Measurements from ENCODE around the gene SAMD4A.

Gene SAMD4A

GRCh38 chr14:54803396-54803795, 236.5 kb downstream of the SAMD4A start:
- TF ChIP-seq, protein P1, sequence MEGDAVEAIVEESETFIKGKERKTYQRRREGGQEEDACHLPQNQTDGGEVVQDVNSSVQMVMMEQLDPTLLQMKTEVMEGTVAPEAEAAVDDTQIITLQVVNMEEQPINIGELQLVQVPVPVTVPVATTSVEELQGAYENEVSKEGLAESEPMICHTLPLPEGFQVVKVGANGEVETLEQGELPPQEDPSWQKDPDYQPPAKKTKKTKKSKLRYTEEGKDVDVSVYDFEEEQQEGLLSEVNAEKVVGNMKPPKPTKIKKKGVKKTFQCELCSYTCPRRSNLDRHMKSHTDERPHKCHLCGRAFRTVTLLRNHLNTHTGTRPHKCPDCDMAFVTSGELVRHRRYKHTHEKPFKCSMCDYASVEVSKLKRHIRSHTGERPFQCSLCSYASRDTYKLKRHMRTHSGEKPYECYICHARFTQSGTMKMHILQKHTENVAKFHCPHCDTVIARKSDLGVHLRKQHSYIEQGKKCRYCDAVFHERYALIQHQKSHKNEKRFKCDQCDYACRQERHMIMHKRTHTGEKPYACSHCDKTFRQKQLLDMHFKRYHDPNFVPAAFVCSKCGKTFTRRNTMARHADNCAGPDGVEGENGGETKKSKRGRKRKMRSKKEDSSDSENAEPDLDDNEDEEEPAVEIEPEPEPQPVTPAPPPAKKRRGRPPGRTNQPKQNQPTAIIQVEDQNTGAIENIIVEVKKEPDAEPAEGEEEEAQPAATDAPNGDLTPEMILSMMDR (IDR thresholded peaks at IDR 0.05; ENCODE audit: insufficient read depth, low read length, poor library complexity, severe bottlenecking) = no peak
- Histone ChIP-seq H3K36me3 (ENCODE audit: control insufficient read depth, insufficient read depth, low read length) (no peaks in the 10 kb centered on the region), H3K27me3 (replicated peaks; ENCODE audit: control insufficient read depth, insufficient read depth, low read length) (no peaks in the 10 kb centered on the region; the same call in 1 of the 2 replicates), H3K4me3 (replicated peaks; ENCODE audit: low read depth, low read length) (no peak overlapping the region)
- no peak for DNase-seq (ENCODE audit: extremely low read depth, insufficient read length)

- Histone ChIP-seq H3K4me3 (replicated peaks; ENCODE audit: low read depth, low read length) (no peak overlapping the region), H3K27me3 (replicated peaks; ENCODE audit: control insufficient read depth, insufficient read depth, low read length) (no peaks in the 10 kb centered on the region; the same call in 1 of the 2 replicates), H3K36me3 (ENCODE audit: control insufficient read depth, insufficient read depth, low read length) (no peaks in the 10 kb centered on the region)
- no peak for DNase-seq (ENCODE audit: extremely low read depth, insufficient read length)
- TF ChIP-seq, protein P1 (IDR thresholded peaks at IDR 0.05; ENCODE audit: insufficient read depth, low read length, poor library complexity, severe bottlenecking) = no peak
Measured at GRCh38 chr14:54803926-54804537, 237.1 kb downstream of the SAMD4A start.

DNA sequence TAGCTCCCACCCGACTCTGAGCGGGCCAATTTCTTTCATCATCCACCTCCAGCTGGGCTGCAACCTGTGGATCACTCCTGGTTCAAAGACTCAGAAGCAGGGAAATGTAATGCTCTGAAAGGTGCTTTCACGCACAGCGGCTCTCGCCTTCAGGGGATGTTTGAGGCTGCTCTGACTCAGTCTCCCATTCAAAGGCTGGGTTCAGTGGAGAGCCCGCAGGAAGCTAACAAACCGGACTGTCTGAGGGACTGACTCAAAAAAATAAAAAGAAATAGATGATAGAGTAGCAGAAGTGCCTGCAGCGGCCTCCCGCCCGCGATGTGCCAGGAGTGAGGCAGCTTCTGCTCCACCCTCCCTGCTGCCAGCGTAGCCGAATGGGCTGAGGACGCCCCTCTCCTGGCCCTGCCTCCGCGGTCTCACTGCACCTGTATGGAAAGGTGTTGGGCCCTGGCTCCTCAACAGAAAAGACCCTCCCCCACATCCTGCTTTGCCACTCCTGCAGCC, 237.7 kb downstream of the SAMD4A start:
- no peak overlapping the region for H3K4me3 ChIP-seq (replicated peaks; ENCODE audit: low read depth, low read length)
- TF ChIP-seq, protein P1 (IDR thresholded peaks at IDR 0.05; ENCODE audit: insufficient read depth, low read length, poor library complexity, severe bottlenecking) = no peak
- DNase-seq (ENCODE audit: extremely low read depth, insufficient read length) = no peak
- no peaks in the 10 kb centered on the region for H3K36me3 ChIP-seq (ENCODE audit: control insufficient read depth, insufficient read depth, low read length)
- H3K27me3 ChIP-seq (replicated peaks; ENCODE audit: control insufficient read depth, insufficient read depth, low read length) = no peaks in the 10 kb centered on the region; the same call in 1 of the 2 replicates

GRCh38 chr14:54805070-54805444, 238.1 kb downstream of the SAMD4A start:
- H3K27me3 ChIP-seq (replicated peaks; ENCODE audit: control insufficient read depth, insufficient read depth, low read length) = no peaks in the 10 kb centered on the region; the same call in 1 of the 2 replicates
- H3K36me3 ChIP-seq (ENCODE audit: control insufficient read depth, insufficient read depth, low read length) = no peaks in the 10 kb centered on the region
- H3K4me3 ChIP-seq (replicated peaks; ENCODE audit: low read depth, low read length) = no peak overlapping the region
- TF ChIP-seq, protein P1 (IDR thresholded peaks at IDR 0.05; ENCODE audit: insufficient read depth, low read length, poor library complexity, severe bottlenecking) = no peak
- DNase-seq (ENCODE audit: extremely low read depth, insufficient read length) = no peak

GRCh38 chr14:54805445-54806322, 238.8 kb downstream of the SAMD4A start:
- no peak overlapping the region for H3K4me3 ChIP-seq (replicated peaks; ENCODE audit: low read depth, low read length)
- TF ChIP-seq, protein P1 (IDR thresholded peaks at IDR 0.05; ENCODE audit: insufficient read depth, low read length, poor library complexity, severe bottlenecking) = peak; percentile 96
- DNase-seq (ENCODE audit: extremely low read depth, insufficient read length) = peak; percentile 55

More at GRCh38 chr14:54805445-54806322, 238.8 kb downstream of the SAMD4A start:
- Histone ChIP-seq H3K36me3 (ENCODE audit: control insufficient read depth, insufficient read depth, low read length) (no peaks in the 10 kb centered on the region), H3K27me3 (replicated peaks; ENCODE audit: control insufficient read depth, insufficient read depth, low read length) (no peaks in the 10 kb centered on the region; the same call in 1 of the 2 replicates)

Measured in GM06990 (cell line).